GM18867 (cell line): Measurements from ENCODE around the gene FBXO41.

Source experiments
- ATAC-seq: cut with Tn5 transposase; IDR thresholded peaks from one replicate; pipeline ENCODE4 v1.9.1; 2021; ENCODE audit warnings: mild to moderate bottlenecking, moderate library complexity; ENCODE audit not compliant: unreplicated experiment

FBXO41 gene, protein sequence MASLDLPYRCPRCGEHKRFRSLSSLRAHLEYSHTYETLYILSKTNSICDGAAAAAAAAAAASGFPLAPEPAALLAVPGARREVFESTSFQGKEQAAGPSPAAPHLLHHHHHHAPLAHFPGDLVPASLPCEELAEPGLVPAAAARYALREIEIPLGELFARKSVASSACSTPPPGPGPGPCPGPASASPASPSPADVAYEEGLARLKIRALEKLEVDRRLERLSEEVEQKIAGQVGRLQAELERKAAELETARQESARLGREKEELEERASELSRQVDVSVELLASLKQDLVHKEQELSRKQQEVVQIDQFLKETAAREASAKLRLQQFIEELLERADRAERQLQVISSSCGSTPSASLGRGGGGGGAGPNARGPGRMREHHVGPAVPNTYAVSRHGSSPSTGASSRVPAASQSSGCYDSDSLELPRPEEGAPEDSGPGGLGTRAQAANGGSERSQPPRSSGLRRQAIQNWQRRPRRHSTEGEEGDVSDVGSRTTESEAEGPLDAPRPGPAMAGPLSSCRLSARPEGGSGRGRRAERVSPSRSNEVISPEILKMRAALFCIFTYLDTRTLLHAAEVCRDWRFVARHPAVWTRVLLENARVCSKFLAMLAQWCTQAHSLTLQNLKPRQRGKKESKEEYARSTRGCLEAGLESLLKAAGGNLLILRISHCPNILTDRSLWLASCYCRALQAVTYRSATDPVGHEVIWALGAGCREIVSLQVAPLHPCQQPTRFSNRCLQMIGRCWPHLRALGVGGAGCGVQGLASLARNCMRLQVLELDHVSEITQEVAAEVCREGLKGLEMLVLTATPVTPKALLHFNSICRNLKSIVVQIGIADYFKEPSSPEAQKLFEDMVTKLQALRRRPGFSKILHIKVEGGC

DNA sequence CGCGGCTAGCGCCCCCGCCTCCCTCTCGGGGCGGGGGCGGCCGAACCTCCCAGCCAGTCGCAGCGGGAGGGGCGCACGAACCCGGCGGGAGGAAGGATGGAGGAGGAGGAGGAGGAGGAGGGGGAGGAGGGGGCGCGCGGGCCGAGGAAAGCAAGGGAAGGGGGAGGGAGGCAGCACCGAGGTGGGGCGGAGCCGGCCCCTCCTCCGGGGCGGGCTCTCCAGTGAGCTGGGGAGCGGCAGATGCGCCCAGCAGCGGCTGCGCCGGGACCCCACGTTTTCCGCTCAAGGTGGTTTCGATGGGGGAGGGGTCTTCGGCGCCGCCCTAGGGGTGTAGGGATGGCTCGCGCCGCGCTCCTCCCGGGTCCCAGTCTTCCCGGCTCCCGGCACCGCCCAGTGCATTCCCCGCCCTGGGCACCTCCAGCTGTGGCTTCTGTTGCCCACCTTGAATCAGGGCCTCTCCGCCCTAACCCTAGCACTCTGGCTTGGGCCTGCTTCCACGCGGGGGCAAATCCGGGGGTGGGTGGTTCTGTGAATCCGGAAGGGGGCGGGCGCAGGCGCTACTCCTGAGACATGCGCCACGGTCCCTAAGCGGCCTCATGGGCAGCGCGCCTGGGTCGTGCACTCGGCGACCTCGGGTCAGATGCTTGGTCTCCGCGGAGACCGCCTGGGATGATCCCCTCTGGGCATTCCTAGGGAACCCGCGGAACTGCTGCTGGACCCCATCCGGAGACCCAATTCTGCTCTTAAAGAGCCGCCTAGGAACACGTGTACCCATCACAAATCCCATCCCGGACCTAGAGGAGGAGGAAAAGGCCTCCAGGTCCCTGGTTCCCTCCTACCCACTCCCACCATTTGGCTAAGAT, at the start of gene FBXO41:
Gene FBXO41, minus strand, starts transcription at position 183 of the 863 bp plus-strand sequence. CDS start 14,848 bp downstream, outside the sequence.
- ATAC-seq: peak; percentile 76

DNA sequence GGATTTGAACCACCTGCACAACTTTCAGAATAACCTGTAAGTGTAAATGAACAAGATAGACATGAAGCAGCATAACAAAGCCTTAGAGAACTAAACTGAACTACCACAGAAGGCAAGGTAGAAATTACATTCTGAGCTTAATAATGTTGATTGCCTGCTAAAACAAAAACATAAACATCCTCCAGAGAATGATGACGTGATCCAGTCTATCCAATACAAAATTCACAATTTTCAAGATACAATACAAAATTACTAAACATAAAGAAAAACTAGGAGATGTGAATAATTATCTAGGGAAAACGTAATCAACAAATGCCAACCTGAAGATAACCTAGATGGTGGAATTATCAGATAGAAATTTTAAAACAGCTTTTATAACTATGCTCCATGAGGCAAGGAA, 49.8 kb upstream of the FBXO41 start:
- ATAC-seq: no peak

DNA sequence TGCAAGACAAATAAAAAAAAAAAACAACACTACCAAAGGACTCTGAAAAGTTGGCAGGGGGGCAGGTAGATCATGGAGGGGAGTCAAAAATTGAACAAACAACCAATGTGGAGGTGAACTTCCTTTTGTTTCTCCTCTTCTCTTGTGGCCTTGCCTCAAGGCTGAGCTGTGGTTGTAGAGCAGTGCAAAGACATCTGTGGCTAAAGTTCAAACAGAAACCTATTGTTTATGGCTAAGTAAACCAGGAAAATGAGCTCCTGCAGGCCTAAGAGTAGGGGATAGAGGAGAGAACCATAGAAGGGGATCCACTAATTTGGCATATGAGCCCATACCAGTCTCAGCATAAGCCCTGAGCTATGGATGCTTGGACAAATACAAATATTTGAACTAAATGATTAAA, 49.3 kb upstream of the FBXO41 start:
- no peak for ATAC-seq

DNA sequence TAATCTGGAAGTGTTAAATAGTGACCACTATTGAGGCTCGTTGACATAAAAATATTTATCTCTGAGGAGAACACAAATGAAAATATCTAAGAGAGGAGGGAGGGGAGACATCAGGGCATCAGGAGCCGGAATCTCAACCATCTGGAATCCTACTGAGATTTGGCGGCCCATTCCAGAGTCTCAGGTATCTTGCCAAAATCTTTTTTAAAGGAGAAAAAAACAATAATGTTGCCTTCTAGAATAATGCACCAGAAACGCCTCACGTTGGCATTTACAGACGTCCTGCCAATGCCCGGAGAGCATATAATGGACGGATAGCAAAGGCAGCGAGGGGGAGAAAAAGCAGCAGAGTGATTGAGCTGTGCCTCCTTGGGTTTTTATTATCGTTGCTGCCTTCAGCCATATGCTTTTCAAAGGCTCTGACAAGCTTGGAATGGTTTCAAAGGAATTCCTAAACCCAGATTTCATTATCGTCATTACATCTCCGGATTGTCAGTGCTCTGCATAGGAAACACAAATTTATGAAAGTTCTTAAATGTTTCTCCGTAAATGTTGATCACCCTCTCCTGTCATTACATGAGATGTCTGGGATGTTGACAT, 39.9 kb upstream of the FBXO41 start:
- no peak for ATAC-seq

DNA sequence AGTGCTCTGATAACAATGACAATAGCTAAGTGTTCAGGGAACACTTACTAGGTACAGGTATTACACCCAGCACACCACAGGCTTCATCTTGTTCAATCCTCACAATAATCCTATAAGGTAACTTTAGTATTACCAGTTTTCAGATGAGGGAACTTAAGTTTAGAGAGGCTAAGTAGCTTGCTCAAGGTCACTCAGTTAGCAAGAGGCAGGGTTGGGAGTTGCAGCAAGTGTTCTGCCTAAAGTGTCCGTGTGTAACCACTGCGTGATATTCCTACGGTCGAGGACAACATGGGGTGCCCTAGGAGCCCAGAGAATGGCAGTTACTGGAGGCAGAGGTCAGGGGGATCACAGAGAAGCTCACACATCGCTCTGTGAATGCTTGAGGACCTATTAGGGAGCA, 39.3 kb upstream of the FBXO41 start:
- ATAC-seq: no peak

DNA sequence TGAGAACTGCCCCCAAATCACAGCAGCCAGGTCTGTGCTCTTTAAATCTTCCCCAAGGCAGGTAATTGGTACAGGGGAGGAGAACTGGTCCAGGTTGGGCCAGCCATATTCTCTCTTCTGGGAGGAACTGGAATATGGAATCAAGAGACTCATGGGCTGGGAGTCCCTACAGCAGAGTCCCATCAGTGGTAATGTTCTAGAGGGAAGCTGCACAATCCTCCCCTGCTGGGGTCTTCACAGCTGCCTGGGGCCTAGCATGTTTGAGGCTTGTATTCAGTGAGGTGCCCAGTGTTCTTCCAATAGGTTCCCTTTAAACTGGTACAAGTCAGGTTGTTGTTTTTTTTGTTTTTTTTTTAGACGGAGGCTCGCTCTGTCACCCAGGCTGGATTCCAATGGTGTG, 30.2 kb upstream of the FBXO41 start:
- no peak for ATAC-seq

DNA sequence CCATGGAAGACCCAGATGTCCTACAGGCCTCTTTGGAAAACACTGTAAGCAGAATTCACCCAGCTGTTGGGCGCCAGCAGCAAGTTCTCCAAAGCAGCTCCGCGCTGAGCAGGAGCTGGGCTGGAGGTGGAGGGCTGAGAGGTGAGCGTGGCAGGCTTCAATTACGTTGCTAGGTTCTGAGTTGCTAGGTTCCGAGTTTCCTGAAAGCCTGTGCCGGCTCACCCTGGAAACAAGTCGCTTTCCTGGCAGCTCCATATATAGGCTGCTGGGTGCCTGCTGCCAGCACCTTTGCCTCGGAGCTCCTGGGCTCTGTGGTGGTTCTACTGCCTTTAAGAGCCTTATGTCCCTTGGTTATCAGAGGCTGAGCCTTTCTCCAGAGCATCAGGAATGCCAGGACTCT, 23.4 kb upstream of the FBXO41 start:
- no peak for ATAC-seq

DNA sequence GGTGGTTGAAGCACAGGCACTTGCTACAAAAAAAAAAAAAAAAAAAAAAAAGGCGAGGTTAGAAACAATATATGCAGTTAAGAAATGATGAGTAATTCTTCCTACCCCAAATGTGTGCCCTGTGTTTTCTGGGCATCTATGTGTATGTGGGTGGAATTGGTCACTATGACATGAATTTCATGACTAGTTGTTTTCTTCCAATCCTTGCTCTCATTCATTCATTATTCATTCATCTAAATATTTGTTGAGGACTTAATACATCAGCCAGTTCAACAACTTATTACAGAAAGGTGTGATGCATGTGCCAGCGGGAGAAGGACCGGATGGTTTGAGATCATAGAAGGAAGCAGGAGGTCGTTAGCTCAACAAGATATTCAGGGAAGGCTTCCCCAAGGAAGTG, 17.4 kb upstream of the FBXO41 start:
- no peak for ATAC-seq

DNA sequence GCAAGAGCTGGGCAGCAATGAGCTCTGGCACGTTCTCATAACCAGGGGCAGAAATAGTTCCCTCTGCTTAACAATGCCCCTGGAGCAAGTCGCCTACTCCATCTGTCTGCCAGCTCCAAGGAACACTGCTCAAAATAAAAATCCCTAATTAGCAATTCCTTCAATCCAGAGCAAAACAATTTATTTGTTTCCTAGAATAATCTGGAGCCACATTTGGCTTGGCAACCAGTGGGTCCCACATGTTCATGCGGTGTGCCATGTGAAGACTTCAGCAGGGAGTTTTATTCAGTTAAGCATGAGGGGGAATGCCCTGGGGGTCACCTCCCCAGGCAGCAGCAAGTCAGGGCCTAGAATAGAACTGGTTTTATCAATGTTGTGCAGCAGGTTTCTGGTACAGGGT, 16.6 kb upstream of the FBXO41 start:
- ATAC-seq: no peak

DNA sequence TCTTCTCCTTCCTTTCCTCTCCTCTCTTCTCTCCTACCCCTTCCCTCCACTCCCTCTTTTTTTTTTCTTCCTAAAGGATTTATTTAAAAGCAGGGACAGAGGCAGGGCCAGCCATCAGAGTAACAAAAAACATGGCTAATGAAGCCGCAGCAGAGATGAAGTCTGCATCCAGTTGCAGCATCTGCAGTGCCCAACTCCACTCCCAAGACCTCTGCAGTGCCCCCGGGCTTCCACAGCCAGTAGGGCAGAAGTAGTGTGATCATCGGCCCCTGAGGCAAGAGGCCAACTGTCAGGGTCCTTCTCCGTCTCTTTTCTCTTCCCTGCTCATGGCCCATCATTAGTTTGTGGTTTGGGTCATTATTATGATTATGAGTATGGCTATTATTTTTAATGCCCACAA, 13.3 kb upstream of the FBXO41 start:
- ATAC-seq: no peak

DNA sequence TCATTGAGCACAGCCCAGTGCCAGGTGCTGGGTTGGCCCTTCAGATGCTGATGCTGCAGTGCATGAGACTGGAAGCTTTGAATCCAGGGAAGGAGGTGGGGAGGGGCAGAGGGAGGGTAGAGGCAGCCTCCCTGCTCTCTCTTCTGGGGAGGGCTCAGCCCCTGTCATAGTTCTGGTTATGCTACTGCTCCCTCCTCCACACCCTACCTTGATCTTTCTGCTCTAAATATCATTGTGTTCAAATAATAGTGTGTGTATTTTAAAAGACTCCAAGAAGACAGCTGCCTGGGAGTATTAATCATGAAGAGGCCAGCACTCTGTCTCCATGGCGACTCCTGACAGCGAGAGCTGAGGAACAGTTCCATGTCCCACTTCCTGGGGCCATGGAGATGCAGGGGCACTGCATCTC, 12.9 kb upstream of the FBXO41 start:
- ATAC-seq: no peak

DNA sequence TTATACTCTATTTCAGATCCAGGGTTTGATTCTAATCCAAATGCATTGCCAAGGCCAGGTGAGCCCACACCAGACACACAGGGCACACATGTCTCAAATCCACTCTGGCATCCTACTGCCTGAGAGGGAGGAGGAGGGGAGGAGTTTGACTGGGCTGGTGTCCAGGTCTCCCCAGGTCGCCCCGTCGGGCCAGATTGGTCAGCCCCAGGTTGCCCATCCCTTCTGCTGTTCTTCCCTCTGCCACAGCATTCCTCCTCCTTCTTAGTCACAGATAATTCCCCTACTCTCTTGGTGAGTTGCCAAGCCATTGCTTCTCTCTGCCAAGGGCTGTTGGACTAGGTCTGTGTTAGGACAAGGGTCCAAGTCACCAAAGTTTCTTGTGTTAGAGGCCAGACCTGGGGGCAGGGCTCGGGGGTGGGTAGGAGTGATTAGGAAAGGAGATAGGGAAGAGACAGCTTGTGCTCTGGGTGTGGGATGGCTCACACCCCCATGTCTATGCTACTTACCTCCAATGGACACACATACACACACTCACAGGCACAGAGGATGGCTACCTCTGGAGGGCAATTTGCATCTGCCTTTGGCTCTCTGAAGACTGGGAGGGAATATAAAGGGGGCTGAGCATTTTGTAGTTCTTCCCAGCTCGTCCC, 11.6 kb upstream of the FBXO41 start:
- ATAC-seq: no peak

DNA sequence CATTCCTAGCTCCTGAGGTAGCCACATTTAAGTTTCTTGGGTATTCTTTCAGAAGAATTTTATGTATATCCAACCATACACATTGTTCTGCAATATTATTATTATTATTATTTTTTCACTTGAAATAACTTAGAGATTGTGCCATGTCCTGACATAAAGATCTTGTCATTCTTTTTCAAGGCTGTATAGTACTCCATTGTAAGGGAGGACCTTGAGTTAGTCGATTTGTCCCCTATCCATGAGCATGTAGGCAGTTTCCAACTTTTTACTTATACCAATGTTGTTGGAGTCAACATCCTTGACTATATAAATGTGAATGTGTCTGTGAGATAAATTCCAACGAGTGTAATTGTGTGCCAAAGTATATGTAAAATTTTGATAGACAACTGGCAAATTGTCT, 10.0 kb upstream of the FBXO41 start:
- ATAC-seq: no peak

DNA sequence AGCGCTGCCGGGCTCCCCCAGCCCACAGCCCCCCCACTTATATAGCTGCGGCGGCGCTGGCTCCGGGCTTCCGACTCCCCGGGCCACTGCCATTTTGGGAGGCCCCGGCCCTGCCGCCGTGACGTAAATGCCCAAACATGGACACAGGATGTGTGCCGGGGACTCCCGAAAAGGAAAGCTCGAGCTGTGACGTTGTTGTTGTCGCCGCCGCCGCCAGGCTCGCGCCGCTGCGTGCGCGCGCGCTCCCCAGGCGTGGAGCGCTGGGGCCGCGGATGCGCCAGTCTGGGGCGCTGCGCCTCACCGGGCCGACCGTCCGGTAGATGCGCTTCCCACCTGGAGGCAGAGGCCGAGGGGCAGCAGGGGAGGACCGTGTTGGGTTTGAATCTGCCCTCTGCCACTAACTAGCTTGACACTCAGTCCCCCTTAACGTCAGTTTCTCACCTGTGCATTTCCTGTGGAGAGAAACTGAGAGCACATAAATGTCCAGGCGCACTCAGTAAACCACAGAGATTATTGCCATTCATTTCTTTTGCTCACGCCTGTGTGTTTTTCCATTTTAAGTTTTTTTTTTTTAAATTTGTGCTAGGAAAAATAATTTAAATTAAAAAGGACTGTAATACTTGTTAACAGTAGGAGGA, 9.4 kb upstream of the FBXO41 start, which contains the start of gene EGR4:
Gene EGR4, minus strand, starts transcription at position 15 of the 638 bp plus-strand sequence. CDS start 231 bp downstream, outside the sequence.
- ATAC-seq: peak; percentile 94

DNA sequence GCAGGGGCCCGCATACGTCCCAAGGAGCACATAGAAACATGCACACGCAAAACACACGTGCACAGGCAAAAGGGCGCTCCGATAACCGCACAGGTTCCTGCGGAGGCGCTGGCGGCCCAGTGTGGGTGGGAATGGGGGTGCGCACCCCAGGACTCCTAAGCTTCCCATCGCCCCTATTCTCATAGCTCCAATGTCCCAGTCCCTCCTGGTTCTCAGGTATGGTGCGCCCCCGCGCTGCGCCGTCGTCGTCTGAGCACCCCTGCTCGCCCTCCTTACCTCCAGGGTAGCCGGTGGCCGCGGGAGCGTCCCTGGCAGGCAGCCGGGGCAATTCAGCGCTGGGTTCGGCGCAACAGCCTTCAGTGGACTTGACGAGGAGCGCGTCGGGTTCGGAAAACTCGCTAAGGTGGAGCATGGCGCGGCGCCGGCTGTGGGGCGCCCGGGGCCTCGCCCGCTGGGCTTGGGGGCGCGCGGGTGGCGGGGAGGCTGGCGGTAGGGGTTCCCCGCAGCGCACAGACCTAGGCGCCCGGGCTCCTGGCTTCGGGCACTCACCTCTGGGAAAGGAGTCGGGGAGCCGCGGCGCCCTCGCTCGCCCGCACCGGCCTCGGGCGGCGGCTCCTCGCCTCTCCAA, 8.7 kb upstream of the FBXO41 start:
- no peak for ATAC-seq

DNA sequence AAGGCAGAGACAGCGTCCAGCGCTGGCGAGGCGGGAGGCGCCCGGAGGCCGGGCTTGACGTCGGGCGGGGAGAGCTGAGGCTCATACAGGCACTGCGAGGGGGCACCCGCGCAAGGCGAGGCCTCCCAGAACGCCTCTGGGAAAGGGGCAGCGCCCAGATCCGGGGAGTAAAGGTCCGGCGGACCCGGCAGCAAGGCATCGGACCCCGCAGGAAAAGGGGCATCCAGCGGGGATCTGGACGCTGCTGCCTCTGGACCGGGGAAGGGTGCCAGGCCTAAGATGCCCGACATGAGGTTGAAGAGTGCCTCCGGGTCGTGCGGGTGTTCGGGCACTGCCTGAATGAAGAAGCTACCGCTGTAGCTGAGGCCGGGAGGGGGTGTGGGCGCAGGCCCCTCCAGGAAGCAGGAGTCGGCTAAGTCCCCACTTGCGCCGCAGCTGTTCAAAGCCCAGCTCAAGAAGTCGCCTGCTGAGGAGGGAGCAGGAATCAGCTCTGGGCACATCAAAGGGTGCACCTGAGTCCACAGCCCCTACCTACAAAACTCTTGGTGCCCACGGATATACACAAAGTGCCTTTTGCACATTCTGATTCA, 8.1 kb upstream of the FBXO41 start:
- ATAC-seq: no peak

DNA sequence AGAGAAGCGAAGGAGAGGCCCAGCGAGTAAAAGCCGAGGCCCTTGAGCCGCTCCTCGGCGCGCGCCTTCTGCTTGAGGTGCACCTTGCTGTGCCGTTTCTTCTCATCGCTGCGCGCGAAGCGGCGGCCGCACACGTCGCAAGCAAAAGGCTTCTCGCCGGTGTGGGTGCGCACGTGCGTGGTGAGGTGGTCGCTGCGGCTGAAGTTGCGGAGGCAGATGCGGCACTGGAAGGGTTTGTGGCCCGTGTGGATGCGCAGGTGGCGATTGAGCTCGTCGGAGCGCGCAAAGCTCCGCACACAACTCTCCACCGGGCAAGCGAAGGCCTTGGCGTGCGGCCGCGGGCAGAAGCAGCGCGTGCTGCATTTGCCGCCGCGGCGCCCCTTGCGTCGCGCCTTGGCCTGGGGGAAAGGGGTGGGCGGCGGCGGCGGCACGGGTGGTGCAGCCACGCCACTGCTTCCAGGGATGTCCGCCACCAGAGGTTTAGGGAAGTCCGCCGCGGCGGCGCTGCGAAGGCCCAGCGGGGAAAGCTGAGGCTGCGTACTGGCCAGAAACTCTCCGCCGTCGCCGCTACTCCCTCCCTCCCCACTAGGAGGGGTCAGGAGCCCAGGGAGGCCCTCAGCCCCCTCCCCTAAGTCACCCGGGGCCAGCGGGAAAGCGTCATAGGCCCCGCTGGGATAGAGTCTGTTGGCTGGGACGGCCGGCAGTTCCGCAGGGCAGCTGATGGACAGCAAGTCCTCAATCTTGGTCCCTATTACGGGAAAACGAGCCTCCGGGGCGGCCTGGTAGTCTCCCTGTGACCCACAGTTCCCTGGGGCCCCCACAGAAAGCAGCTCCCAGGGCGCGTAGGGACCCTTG, 7.4 kb upstream of the FBXO41 start:
- no peak for ATAC-seq

DNA sequence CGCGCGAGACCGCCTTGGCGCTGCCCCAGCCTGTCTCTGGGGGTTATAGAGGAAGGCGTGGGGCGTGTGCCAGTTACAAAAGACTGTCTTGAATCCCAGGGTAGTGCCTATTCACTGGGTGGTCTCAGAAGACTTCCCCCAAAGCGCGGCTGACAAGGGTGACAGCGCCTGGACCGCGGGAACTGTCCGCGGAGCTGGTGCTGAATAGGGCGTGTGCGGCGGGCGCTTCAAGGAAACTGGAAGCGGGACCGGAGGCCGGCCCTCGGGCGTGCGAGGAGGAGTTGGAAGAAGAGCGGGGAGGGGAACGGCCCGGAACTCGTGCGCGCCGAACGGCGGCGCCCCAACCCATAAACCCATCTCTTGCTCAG, 6.8 kb upstream of the FBXO41 start:
- peak; percentile 26 for ATAC-seq
